ENCODE results near the gene MOV10L1. TPM values are rescaled to one million over a fixed set of nuclear protein-coding genes. Genes with fewer than 3 reads are reported as not detected.

Gene MOV10L1
- total and polyA plus RNA-seq, 9 of the 15 experiments (the other 6 are each of a cell fraction or from before 2014, with no cell fraction given), result 0.06 to 0.43 (median 0.15) TPM

GRCh38 chr22:50062509-50063135 lies 27.2 kb upstream of the MOV10L1 start (continued):
- TF ChIP-seq KLF13 (tag; IDR thresholded peaks at IDR 0.05; ENCODE audit: borderline replicate concordance, low read depth) (no peak), STAT6 (CRISPR knock-in tag; IDR thresholded peaks at IDR 0.05) (no peak), CCAR2 (IDR thresholded peaks at IDR 0.05; ENCODE audit: low read depth, low read length) (no peak)
- TF ChIP-seq, protein P1, sequence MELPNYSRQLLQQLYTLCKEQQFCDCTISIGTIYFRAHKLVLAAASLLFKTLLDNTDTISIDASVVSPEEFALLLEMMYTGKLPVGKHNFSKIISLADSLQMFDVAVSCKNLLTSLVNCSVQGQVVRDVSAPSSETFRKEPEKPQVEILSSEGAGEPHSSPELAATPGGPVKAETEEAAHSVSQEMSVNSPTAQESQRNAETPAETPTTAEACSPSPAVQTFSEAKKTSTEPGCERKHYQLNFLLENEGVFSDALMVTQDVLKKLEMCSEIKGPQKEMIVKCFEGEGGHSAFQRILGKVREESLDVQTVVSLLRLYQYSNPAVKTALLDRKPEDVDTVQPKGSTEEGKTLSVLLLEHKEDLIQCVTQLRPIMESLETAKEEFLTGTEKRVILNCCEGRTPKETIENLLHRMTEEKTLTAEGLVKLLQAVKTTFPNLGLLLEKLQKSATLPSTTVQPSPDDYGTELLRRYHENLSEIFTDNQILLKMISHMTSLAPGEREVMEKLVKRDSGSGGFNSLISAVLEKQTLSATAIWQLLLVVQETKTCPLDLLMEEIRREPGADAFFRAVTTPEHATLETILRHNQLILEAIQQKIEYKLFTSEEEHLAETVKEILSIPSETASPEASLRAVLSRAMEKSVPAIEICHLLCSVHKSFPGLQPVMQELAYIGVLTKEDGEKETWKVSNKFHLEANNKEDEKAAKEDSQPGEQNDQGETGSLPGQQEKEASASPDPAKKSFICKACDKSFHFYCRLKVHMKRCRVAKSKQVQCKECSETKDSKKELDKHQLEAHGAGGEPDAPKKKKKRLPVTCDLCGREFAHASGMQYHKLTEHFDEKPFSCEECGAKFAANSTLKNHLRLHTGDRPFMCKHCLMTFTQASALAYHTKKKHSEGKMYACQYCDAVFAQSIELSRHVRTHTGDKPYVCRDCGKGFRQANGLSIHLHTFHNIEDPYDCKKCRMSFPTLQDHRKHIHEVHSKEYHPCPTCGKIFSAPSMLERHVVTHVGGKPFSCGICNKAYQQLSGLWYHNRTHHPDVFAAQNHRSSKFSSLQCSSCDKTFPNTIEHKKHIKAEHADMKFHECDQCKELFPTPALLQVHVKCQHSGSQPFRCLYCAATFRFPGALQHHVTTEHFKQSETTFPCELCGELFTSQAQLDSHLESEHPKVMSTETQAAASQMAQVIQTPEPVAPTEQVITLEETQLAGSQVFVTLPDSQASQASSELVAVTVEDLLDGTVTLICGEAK (IDR thresholded peaks at IDR 0.05), result no peak
- TF ChIP-seq, protein P1 (CRISPR knock-in tag; IDR thresholded peaks at IDR 0.05), result no peak

All from K562 (cell line).